H1 (cell line): ENCODE data around the gene LEPR. TPM values are rescaled to one million over a fixed set of nuclear protein-coding genes. Genes with fewer than 3 reads are reported as not detected.

Experiments
- CTCF ChIA-PET: fragments of 300-600 bp; sonication (Branson Sonifier 250); formaldehyde crosslinking; loops from one replicate; lab custom pipeline; 2021; ENCODE audit not compliant: partially characterized antibody; lab: Charles Lee
- POLR2A ChIA-PET: fragments of 300-600 bp; sonication (Branson Sonifier 250); formaldehyde crosslinking; loops from one replicate; lab custom pipeline; 2021; ENCODE audit warnings: inconsistent platforms; ENCODE audit not compliant: partially characterized antibody; lab: Charles Lee
- DNase-seq, 2 experiments: peaks; one replicate each; pipeline versions ENCODE4 v3.0.0 to v3.0.0-alpha.2; 2010 to 2022; ENCODE audit warnings: low spot score in 2 of 2, low read depth in 1 of 2, mixed read lengths in 1 of 2
- FAIRE-seq: peaks from 2 replicates; lab custom pipeline; 2011; peaks lifted over from hg19 to GRCh38; lab: Jason Lieb, UNC
- H2AFZ ChIP-seq: 2 replicates; pipeline ENCODE4 v1.8.1; 2012; ENCODE audit warnings: low read length, inconsistent platforms
- H2AK5ac ChIP-seq: 2 replicates; pipeline ENCODE4 v1.6.1; 2013; ENCODE audit warnings: low read depth, low read length
- H2BK120ac ChIP-seq: replicated peaks from 2 replicates; pipeline ENCODE3; 2013; ENCODE audit warnings: low read depth, low read length, inconsistent platforms
- H2BK12ac ChIP-seq: 2 replicates; pipeline ENCODE4 v1.6.1; 2013; ENCODE audit warnings: low read depth, low read length
- H2BK15ac ChIP-seq: 2 replicates; pipeline ENCODE4 v1.6.1; 2013; ENCODE audit warnings: low read length
- H2BK20ac ChIP-seq: 2 replicates; pipeline ENCODE4 v1.6.1; 2013; ENCODE audit warnings: low read length
- H2BK5ac ChIP-seq: 2 replicates; pipeline ENCODE4 v1.6.1; 2013; ENCODE audit warnings: low read depth, low read length
- H3K14ac ChIP-seq: 2 replicates; pipeline ENCODE4 v1.6.1; 2013; ENCODE audit warnings: inconsistent platforms; ENCODE audit not compliant: insufficient read length
- H3K18ac ChIP-seq: 2 replicates; pipeline ENCODE4 v1.6.1; 2013; ENCODE audit warnings: low read length; ENCODE audit errors: extremely low read depth
- H3K23ac ChIP-seq: 2 replicates; pipeline ENCODE4 v1.6.1; 2013; ENCODE audit warnings: inconsistent platforms; ENCODE audit not compliant: insufficient read length
- H3K23me2 ChIP-seq: 2 replicates; pipeline ENCODE4 v1.6.1; 2013; ENCODE audit warnings: low read depth, low read length
- H3K27ac ChIP-seq: 2 replicates; pipeline ENCODE4 v1.6.1; 2011; ENCODE audit warnings: low read depth, low read length, inconsistent platforms
- H3K27me3 ChIP-seq, 4 experiments: replicated peaks in 1 of 4; 1 replicate in 1 of 4; 2 replicates in 3 of 4; pipeline versions ENCODE4 v1.6.1 to v1.8.1; 2011 to 2013; ENCODE audit warnings: low read length in 3 of 4, mild to moderate bottlenecking in 3 of 4, inconsistent platforms in 2 of 4, mixed read lengths in 2 of 4, moderate library complexity in 1 of 4; ENCODE audit not compliant: control insufficient read depth in 3 of 4, insufficient read depth in 3 of 4; ENCODE audit errors: extremely low read depth in 1 of 4
- H3K36me3 ChIP-seq, 4 experiments: 2 replicates each; pipeline versions ENCODE4 v1.6.1 to v1.8.1; 2011 to 2013; ENCODE audit warnings: mild to moderate bottlenecking in 4 of 4, low read length in 3 of 4, moderate library complexity in 2 of 4, control low read depth in 1 of 4, inconsistent platforms in 1 of 4; ENCODE audit not compliant: insufficient read depth in 4 of 4, control insufficient read depth in 2 of 4
- H3K4ac ChIP-seq: replicated peaks from 2 replicates; pipeline ENCODE3; 2013; ENCODE audit warnings: low read length, low read depth, mixed read lengths, inconsistent platforms; ENCODE audit not compliant: insufficient read length
- H3K4me1 ChIP-seq, 4 experiments: replicated peaks in 1 of 4; 1 replicate in 1 of 4; 2 replicates in 3 of 4; pipeline versions ENCODE4 v1.6.1 to v1.8.1; 2011 to 2013; ENCODE audit warnings: low read length in 3 of 4, inconsistent platforms in 2 of 4, mixed read lengths in 1 of 4; ENCODE audit not compliant: insufficient read depth in 4 of 4, control insufficient read depth in 3 of 4
- H3K4me2 ChIP-seq, 2 experiments: 2 replicates each; pipeline versions ENCODE4 v1.6.1 to v1.8.1; 2011 to 2013; ENCODE audit warnings: low read depth in 2 of 2, low read length in 2 of 2, control low read depth in 1 of 2, inconsistent platforms in 1 of 2, mild to moderate bottlenecking in 1 of 2; ENCODE audit not compliant: insufficient read depth in 1 of 2
- H3K4me3 ChIP-seq, 4 experiments: fragments of 200-600, 300-600 bp in 1 of 4; sonication (generic), shearing (Covaris generic), sonication (Bioruptor Twin) in 1 of 4; 2 replicates each; pipeline versions ENCODE4 v1.5.1 to v1.8.1; 2011 to 2016; ENCODE audit warnings: low read length in 4 of 4, low read depth in 3 of 4, control low read depth in 2 of 4, inconsistent platforms in 2 of 4, mild to moderate bottlenecking in 2 of 4, mixed read lengths in 1 of 4, moderate library complexity in 1 of 4; ENCODE audit not compliant: insufficient read depth in 2 of 4; ENCODE audit errors: extremely low read depth in 1 of 4
- H3K56ac ChIP-seq: replicated peaks from 2 replicates; pipeline ENCODE3; 2013; ENCODE audit warnings: low read depth, mild to moderate bottlenecking, mixed read lengths, low read length, inconsistent platforms; ENCODE audit not compliant: insufficient read length
- H3K79me1 ChIP-seq: 2 replicates; pipeline ENCODE4 v1.6.1; 2013; ENCODE audit warnings: low read depth, low read length, control low read depth
- H3K79me2 ChIP-seq, 2 experiments: 2 replicates each; pipeline versions ENCODE4 v1.6.1 to v1.8.1; 2012 to 2013; ENCODE audit warnings: low read length in 2 of 2, mild to moderate bottlenecking in 2 of 2, inconsistent platforms in 1 of 2; ENCODE audit not compliant: insufficient read depth in 2 of 2, control insufficient read depth in 1 of 2
- H3K9ac ChIP-seq, 4 experiments: replicated peaks in 1 of 4; 1 replicate in 1 of 4; 2 replicates in 3 of 4; pipeline versions ENCODE4 v1.6.1 to v1.8.1; 2011 to 2013; ENCODE audit warnings: low read depth in 3 of 4, low read length in 3 of 4, control low read depth in 2 of 4, mild to moderate bottlenecking in 2 of 4, moderate library complexity in 2 of 4, inconsistent platforms in 1 of 4; ENCODE audit errors: extremely low read depth in 1 of 4
- H3K9me3 ChIP-seq, 2 experiments: 2 replicates each; pipeline versions ENCODE4 v1.6.1 to v1.8.1; 2012 to 2013; ENCODE audit warnings: mild to moderate bottlenecking in 2 of 2, moderate library complexity in 2 of 2, control low read depth in 1 of 2, inconsistent platforms in 1 of 2, low read depth in 1 of 2, low read length in 1 of 2, mixed read lengths in 1 of 2; ENCODE audit not compliant: insufficient read depth in 2 of 2
- H4K20me1 ChIP-seq, 2 experiments: replicated peaks in 1 of 2; 2 replicates each; pipeline versions ENCODE3 to v1.8.1; 2011 to 2013; ENCODE audit warnings: inconsistent platforms in 2 of 2, low read length in 2 of 2, mild to moderate bottlenecking in 1 of 2; ENCODE audit not compliant: insufficient read depth in 2 of 2, control insufficient read depth in 1 of 2
- H4K5ac ChIP-seq: 2 replicates; pipeline ENCODE4 v1.6.1; 2013; ENCODE audit warnings: low read length, low read depth, mixed read lengths, inconsistent platforms; ENCODE audit not compliant: insufficient read length
- H4K8ac ChIP-seq: 2 replicates; pipeline ENCODE4 v1.8.0; 2013; ENCODE audit warnings: mild to moderate bottlenecking, moderate library complexity, low read length, inconsistent platforms; ENCODE audit not compliant: insufficient read depth; ENCODE audit errors: extremely low read depth
- H4K91ac ChIP-seq: replicated peaks from 2 replicates; pipeline ENCODE3; 2013; ENCODE audit warnings: low read length, mixed read lengths, inconsistent platforms; ENCODE audit not compliant: insufficient read length
- ATF2 ChIP-seq: IDR thresholded peaks from 2 replicates; pipeline ENCODE4 v1.6.1; 2012; ENCODE audit warnings: low read length, inconsistent platforms
- BACH1 ChIP-seq: IDR thresholded peaks from 2 replicates; pipeline ENCODE4 v1.6.1; 2012; ENCODE audit warnings: low read length, improper control_type of control experiment
- BCL11A ChIP-seq, 2 experiments: IDR thresholded peaks; one replicate each; pipeline ENCODE4 v1.6.1; 2011; ENCODE audit warnings: low read depth in 2 of 2, low read length in 2 of 2, mild to moderate bottlenecking in 2 of 2
- CBX5 ChIP-seq: fragments of 300-800, 300-1000 bp; sonication (generic); IDR thresholded peaks from 2 replicates; pipeline ENCODE4 v1.7.1; 2016; ENCODE audit warnings: antibody characterized with exemption, low read length, low read depth
- EP300 ChIP-seq, 2 experiments: IDR thresholded peaks; 1 replicate in 1 of 2; 2 replicates in 1 of 2; pipeline ENCODE4 v1.6.1; 2011 to 2012; ENCODE audit warnings: low read depth in 2 of 2, low read length in 2 of 2, mild to moderate bottlenecking in 2 of 2, borderline replicate concordance in 1 of 2, inconsistent platforms in 1 of 2, moderate library complexity in 1 of 2
- GABPA ChIP-seq: IDR thresholded peaks from 2 replicates; pipeline ENCODE4 v1.6.1; 2011; ENCODE audit warnings: mild to moderate bottlenecking, low read length, moderate library complexity, borderline replicate concordance; ENCODE audit not compliant: insufficient read depth
- JUND ChIP-seq: IDR thresholded peaks from 2 replicates; pipeline ENCODE4 v1.6.1; 2011; ENCODE audit warnings: mild to moderate bottlenecking, improper control_type of control experiment, low read length
- NANOG ChIP-seq: IDR thresholded peaks from 2 replicates; pipeline ENCODE4 v1.6.1; 2011; ENCODE audit warnings: low read length, low read depth, mild to moderate bottlenecking, inconsistent platforms; ENCODE audit not compliant: insufficient read depth, poor library complexity, severe bottlenecking
- SP1 ChIP-seq: IDR thresholded peaks from 2 replicates; pipeline ENCODE4 v1.6.1; 2011; ENCODE audit warnings: low read depth, low read length
- SP4 ChIP-seq: IDR thresholded peaks from 2 replicates; pipeline ENCODE4 v1.6.1; 2012; ENCODE audit warnings: low read length, inconsistent platforms
- TAF1 ChIP-seq: IDR thresholded peaks from 2 replicates; pipeline ENCODE4 v1.6.1; 2011; ENCODE audit warnings: mild to moderate bottlenecking, low read depth, low read length
- TEAD4 ChIP-seq: IDR thresholded peaks from 2 replicates; pipeline ENCODE4 v1.6.1; 2012; ENCODE audit warnings: low read depth, low read length, inconsistent platforms, mixed read lengths
- WGBS, 2 experiments: shearing (Covaris generic) in 1 of 2; methylation state at CpG; one replicate each; pipeline versions ENCODE4 v1.1.6 to v1.1.7; 2013 to 2015; ENCODE audit warnings: low lambda C conversion rate in 2 of 2, mixed read lengths in 2 of 2, inconsistent platforms in 1 of 2, low coverage in 1 of 2, missing lambda C conversion rate in 1 of 2; ENCODE audit not compliant: insufficient replicate concordance in 2 of 2, insufficient coverage in 1 of 2, insufficient read length in 1 of 2; ENCODE audit errors: extremely low coverage in 1 of 2, missing lambda C conversion rate in 1 of 2; 5-methylcytosine and 5-hydroxymethylcytosine counted together
- polyA plus RNA-seq, 7 experiments: library from polyadenylated mRNA; depleted of rRNA in 3 of 7; stranded (reverse) in 5 of 7; unstranded in 2 of 7; fragments of >200 nt in 5 of 7; fragments of 200-250 nt in 2 of 7; gene quantifications; 1 replicate in 5 of 7; 2 replicates in 1 of 7; 4 replicates in 1 of 7; pipeline versions ENCODE4 v1.2.1 to v1.2.3, GENCODE V29; 2011 to 2013; ENCODE audit warnings: missing spikeins in 2 of 7, mixed read lengths in 2 of 7
- total RNA-seq: library from RNA; stranded (reverse); fragmentation: NEBNext Ultra II Directional; extraction: Animal tissue kit (Norgen Biotek cat#: 25700); gene quantifications from 2 replicates; pipeline ENCODE4 v1.2.1, GENCODE V29; 2021

LEPR gene
- total and polyA plus RNA-seq, 2 of the 8 experiments (the other 6 are each of a cell fraction or from before 2014, with no cell fraction given): 1.3 to 3.9 TPM

DNA sequence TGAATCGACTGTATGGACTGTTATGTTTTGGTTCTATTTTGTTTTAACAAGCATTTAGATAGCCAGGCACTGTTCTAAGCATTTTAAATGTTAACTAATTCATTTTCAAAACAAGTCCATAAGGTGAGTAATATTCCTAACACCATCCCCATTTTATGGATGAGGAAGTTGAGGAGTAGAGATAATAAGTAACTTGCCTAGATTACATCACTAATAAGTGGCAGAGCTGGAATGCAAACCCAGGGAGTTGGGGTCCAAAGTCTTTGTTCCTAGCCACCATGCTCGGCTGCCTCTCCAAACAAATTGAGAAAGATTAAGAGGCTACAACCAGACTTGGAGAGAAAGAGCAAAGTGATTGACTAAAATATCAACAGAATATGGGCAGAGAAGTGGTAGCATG is 12.6 kb upstream of the LEPR start:
- Histone ChIP-seq H4K8ac (no peak overlapping the region), H2AFZ (no peak overlapping the region), H2AK5ac (no peak overlapping the region), H4K91ac (no peak overlapping the region), H3K4me1 (no peaks in the 10 kb centered on the region; a peak in 1 of 7 replicates), H2BK5ac (no peak overlapping the region), H3K4me2 (no peak overlapping the region), H4K20me1 (no peaks in the 10 kb centered on the region), H3K27me3 (no peaks in the 10 kb centered on the region), H3K9ac (no peak overlapping the region), H3K14ac (no peak overlapping the region), H3K9me3 (no peaks in the 10 kb centered on the region), H3K79me2 (no peaks in the 10 kb centered on the region), H3K56ac (no peak overlapping the region), H3K23me2 (no peaks in the 10 kb centered on the region), H2BK15ac (no peak overlapping the region), H3K23ac (no peak overlapping the region), H3K4ac (no peak overlapping the region), H2BK120ac (no peak overlapping the region), H2BK12ac (no peak overlapping the region), H3K18ac (no peak overlapping the region), H3K4me3 (no peak overlapping the region), H3K27ac (no peak overlapping the region), H4K5ac (no peak overlapping the region), H2BK20ac (no peak overlapping the region), H3K79me1 (no peaks in the 10 kb centered on the region), H3K36me3 (no peaks in the 10 kb centered on the region)
- POLR2A ChIA-PET: no interaction called here
- 90% methylated on average over 2 of the region's 2 CpGs; no CpG with 5 or more reads in 1 of the 2 experiments for WGBS, 2 experiments
- FAIRE-seq: no peak
- no peak for DNase-seq
- CTCF ChIA-PET: interaction anchor here (1.2 kb wide), 1 partner anchor 280 kb away, joined by 5 read pairs; no protein-coding TSS in a partner anchor
- TF ChIP-seq BACH1 (no peak), ATF2 (no peak), SP4 (no peak), SP1 (no peak), EP300 (IDR thresholded peaks at IDR 0.05; ENCODE audit: borderline replicate concordance in 1 of 2, low read depth in 2 of 2, low read length in 2 of 2) (no peak), CBX5 (no peak), JUND (no peak), BCL11A (IDR thresholded peaks at IDR 0.05; ENCODE audit: low read depth in 2 of 2, low read length in 2 of 2) (no peak), TAF1 (no peak), NANOG (no peak), GABPA (no peak), TEAD4 (no peak)
